ENCODE measurements around the gene PRDM16.

The PRDM16 gene

GRCh38 chr1:3398396-3399140, 329.6 kb downstream of the PRDM16 start:
- no peak for DNase-seq (ENCODE audit: low spot score)

- DNase-seq (ENCODE audit: low spot score): no peak
These were observed 330.7 kb downstream of the PRDM16 start for GRCh38 chr1:3399732-3400131.

- no peak for DNase-seq (ENCODE audit: low spot score)
These were observed 332.7 kb downstream of the PRDM16 start for GRCh38 chr1:3401585-3402257.

- DNase-seq (ENCODE audit: low spot score): no peak
These were observed 333.4 kb downstream of the PRDM16 start for GRCh38 chr1:3402258-3403010.

GRCh38 chr1:3403011-3403345, 334.0 kb downstream of the PRDM16 start:
- DNase-seq (ENCODE audit: low spot score): no peak

- DNase-seq (ENCODE audit: low spot score): no peak
These were observed 334.6 kb downstream of the PRDM16 start for GRCh38 chr1:3403388-3404231.

GRCh38 chr1:3404301-3404700, 335.3 kb downstream of the PRDM16 start:
- DNase-seq (ENCODE audit: low spot score): no peak

GRCh38 chr1:3404801-3405200, 335.8 kb downstream of the PRDM16 start:
- DNase-seq (ENCODE audit: low spot score): no peak

- DNase-seq (ENCODE audit: low spot score): no peak
These were observed 336.5 kb downstream of the PRDM16 start for GRCh38 chr1:3405491-3405890.

- no peak for DNase-seq (ENCODE audit: low spot score)
These were observed 337.2 kb downstream of the PRDM16 start for GRCh38 chr1:3405974-3406867.

- no peak for DNase-seq (ENCODE audit: low spot score)
These were observed 338.0 kb downstream of the PRDM16 start for GRCh38 chr1:3407021-3407420.

- no peak for DNase-seq (ENCODE audit: low spot score)
These were observed 339.8 kb downstream of the PRDM16 start for GRCh38 chr1:3408751-3409266.

GRCh38 chr1:3409366-3410141, 340.6 kb downstream of the PRDM16 start:
- no peak for DNase-seq (ENCODE audit: low spot score)

GRCh38 chr1:3410142-3410925, 341.3 kb downstream of the PRDM16 start:
- DNase-seq (ENCODE audit: low spot score): no peak

GRCh38 chr1:3411806-3412205, 342.8 kb downstream of the PRDM16 start:
- DNase-seq (ENCODE audit: low spot score): no peak

GRCh38 chr1:3412376-3412775, 343.4 kb downstream of the PRDM16 start:
- DNase-seq (ENCODE audit: low spot score): no peak

GRCh38 chr1:3413975-3414710, 345.1 kb downstream of the PRDM16 start:
- DNase-seq (ENCODE audit: low spot score): no peak

GRCh38 chr1:3415260-3416090, 346.5 kb downstream of the PRDM16 start:
- no peak for DNase-seq (ENCODE audit: low spot score)
